NCI-H1436 (cell line): ENCODE results near the gene BCL3.
"Not testable (repeated sequence)": the region's sequence is repeated elsewhere in the genome, so short reads cannot be mapped to it uniquely, and the experiment has no call there.

Experiments used
- DNase-seq: peaks from one replicate; lab custom pipeline; 2025; lab: John Stamatoyannopoulos, UW

Gene BCL3, protein sequence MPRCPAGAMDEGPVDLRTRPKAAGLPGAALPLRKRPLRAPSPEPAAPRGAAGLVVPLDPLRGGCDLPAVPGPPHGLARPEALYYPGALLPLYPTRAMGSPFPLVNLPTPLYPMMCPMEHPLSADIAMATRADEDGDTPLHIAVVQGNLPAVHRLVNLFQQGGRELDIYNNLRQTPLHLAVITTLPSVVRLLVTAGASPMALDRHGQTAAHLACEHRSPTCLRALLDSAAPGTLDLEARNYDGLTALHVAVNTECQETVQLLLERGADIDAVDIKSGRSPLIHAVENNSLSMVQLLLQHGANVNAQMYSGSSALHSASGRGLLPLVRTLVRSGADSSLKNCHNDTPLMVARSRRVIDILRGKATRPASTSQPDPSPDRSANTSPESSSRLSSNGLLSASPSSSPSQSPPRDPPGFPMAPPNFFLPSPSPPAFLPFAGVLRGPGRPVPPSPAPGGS

DNA sequence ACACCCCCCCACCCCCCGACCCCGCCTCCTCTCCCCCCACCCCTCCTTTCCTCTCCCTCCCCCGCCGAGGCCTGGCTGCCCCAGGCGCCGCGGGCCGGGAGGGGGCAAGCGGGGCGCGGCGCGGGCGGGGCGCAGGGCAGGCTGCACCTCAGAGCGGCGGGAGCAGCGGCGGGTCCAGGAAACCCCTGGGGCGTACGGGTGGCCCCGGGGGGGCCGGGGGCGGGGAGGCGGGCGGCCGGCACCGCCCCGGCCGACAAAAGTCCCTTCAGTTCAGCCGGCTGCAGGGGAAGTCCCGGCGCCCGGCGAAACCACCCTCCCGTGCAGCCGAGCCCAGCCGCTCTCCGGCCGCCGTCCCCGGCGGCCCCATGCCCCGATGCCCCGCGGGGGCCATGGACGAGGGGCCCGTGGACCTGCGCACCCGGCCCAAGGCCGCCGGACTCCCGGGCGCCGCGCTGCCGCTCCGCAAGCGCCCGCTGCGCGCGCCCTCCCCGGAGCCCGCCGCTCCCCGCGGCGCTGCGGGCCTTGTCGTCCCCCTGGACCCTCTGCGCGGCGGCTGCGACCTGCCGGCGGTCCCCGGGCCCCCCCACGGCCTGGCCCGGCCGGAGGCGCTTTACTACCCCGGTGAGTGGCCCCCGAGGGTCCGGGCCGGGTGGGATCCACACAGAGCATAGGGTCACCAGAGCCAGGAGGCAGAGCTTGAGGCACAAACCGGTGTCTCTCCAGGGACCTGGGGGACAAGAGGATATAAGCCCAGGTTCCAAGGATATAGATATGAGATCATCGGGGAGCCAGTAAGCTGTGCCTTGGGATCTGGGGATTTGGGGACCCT, at the start of gene BCL3:
Gene BCL3, plus strand, starts transcription at position 283 of the 829 bp plus-strand sequence. Its CDS starts 83 bp downstream, at position 366.
- no peak for DNase-seq

DNA sequence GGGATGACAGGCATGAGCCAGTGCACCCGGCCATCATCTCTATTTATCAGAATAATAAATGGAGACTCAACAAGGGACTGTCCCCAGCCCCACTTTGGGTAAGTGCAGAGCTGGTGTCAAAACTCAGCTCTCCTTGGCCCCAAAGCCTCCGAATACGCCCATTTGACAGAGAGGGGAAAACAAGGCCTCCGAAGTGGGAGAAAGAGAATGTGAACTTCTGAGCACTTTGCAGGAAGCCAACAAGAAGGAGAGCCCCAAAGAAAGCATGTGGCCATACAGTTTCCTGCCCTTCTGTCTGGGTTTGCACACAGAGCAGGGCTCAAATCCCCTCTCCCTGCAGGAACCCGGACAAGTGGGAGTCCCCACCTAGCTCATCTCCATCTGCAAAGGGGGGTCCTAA, 48.0 kb upstream of the BCL3 start:
- no peak for DNase-seq

DNA sequence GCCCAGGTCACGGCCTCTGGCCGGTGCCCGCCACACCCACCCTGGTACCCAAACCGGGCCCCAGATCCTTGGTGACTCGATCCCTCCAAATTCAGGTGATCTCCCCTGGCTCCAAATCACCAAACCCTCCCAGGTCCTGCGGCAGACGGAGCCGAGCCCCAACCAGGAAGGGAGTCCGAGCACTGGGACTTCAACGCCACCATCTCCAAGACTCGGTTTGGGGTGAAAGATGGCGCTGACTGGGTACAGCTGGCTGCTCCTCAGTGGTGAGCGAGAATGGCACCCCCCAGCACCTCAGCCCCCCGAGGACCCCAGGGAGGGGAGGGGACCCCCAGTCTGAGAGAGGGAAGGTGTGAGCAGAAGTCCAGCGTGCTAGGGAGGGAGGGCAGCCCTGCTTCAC, 47.3 kb upstream of the BCL3 start:
- no peak for DNase-seq

DNA sequence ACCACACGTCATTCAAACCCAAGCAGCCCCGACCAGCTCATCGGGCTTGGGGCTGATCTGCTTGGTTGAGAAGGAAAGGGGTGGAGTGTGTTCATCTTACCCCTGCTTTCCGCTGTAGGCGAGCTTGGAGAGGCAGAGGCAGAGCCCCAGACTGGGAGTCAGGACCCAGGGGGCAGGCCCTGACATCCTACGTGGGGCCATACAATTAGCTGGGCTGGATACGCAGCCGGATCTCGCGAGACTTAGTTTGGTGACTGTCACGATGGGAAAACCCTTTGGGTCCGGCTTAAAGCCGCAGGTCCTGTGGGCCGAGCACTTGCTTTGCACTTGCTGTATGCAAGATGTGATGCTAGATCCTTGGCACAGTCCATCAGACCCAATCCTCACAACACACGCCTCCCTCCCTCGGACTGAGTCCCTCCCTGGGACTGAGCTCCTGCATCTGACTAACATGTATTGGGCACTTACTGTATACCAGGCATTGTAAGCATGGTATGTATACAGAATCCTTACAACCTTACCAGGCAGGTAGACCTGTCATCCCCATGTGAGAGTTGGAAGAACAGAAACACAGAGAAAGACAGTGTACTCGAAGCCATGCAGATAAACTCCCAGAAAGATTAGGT, 45.8 kb upstream of the BCL3 start:
- no peak for DNase-seq

DNA sequence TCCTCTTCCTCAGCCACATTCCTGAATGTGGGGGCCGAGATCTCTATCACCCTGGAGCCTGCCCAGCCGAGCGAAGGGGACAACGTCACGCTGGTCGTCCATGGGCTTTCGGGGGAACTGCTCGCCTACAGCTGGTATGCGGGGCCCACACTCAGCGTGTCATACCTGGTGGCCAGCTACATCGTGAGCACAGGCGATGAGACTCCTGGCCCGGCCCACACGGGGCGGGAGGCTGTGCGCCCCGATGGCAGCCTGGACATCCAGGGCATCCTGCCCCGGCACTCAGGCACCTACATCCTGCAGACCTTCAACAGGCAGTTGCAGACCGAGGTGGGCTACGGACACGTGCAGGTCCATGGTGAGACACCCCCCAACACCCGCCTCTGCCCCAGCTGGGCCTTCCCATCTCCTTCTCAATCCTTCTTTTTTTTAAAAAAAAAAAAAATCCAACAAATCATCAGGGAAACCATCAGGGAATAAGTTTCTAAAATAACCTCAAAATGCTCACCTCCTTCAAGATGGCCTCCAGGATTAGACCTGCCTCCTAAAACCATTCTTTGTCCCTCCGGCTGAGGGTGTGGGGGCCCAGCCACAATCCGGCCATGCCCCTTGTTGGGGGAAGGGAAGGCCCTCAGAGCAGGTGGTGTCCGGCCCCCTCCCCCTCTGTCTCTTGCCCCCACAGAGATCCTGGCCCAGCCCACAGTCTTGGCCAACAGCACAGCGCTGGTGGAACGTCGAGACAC, 45.0 kb upstream of the BCL3 start:
- no peak for DNase-seq

DNA sequence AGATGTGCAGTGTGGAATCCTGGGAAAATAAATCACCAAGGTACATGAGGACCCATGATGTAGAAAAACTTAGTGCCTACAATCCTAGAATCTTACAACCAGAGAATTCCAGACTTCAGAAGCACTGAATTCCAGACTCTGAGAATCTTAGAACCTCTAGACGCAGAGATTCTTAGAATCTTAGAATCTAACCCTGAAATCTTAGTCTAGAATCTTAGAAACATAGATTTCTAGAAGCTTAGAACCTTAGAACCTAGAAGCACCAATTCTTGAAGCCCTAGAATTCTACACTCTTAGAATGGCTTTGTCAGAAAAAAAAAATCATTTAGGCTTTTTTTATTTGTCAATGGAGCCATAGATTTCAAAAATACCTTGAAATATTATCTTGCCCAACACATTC, 43.5 kb upstream of the BCL3 start:
- DNase-seq, result no peak

DNA sequence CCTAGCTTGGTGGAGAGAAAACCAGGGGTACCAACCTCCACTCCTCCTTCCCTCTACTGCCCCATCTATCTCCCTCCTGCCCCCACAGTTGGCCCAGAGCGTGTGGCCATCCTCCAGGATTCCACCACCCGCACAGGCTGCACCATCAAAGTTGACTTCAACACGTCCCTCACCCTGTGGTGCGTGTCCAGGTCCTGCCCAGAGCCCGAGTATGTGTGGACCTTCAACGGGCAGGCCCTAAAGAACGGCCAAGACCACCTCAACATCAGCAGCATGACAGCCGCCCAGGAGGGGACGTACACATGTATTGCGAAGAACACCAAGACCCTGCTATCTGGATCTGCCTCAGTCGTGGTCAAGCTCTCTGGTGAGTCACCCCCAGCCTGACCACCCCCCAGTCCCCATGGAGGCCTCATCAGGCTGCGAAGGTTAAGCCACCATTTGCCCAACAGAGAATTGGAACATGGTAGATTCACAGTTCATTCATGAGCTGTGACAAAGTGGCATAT, 43.0 kb upstream of the BCL3 start:
- DNase-seq, result no peak

DNA sequence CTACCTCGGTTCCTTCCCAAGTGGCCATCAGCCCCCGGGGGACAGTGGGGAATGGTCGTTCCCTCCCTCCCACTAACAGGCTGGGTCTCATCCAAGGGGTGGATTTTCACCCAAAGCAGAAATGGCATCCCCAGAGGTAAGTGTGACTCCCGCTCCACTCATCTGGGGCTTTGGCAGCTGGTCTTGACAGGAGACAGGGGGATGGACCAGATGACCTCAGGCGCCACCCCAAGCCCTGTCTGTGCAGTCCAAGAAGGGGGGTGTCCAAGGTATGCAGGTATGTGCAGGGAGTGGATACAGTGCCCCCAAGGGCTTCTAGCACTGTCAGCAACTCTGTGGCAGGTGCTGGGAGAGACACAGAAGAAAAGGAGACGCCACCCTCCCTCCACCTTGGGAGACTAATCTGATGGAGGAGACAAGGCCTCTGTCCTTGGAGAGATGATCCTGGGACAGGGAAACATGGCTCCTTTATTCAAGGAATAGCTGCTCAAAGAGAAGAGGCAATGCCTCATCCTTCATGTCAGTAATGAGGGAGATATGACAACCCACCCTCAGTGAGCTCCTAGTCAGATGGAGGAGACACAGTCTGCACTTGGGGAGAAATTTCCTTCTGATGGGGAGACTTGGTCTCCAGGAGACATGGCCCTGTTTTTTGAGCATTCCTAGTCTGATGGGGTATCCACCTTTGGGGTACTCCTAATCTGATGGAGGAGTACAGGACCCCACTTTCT, 41.8 kb upstream of the BCL3 start:
- DNase-seq, result no peak

DNA sequence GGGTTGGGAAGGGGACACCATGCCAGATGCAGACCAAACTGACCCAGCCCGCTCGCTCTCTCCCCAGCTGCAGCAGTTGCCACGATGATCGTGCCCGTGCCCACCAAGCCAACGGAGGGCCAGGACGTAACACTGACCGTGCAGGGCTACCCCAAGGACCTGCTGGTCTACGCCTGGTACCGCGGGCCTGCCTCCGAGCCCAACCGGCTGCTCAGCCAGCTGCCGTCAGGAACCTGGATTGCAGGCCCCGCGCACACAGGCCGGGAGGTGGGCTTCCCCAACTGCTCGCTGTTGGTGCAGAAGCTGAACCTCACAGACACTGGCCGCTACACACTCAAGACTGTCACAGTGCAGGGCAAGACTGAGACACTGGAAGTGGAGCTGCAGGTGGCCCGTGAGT, 40.7 kb upstream of the BCL3 start:
- DNase-seq, result no peak

DNA sequence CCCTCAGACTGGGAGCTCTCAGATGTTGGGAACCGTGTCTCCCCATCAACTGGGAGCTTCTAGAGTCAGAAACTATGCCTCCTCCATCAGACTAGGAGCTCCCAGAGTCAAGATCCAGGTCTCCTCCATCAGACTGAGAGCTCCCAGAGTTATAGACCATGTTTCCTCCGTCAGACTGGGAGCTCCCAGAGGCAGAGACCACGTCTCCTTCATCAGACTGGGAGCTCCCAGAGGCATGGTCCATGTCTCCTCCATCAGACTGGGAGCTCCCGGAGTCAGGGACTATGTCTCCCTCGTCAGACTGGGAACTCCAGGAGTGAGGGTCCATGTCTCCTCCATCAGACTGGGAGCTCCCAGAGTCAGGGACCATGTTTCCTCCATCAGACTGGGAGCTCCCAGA, 39.6 kb upstream of the BCL3 start:
- DNase-seq, result no peak

DNA sequence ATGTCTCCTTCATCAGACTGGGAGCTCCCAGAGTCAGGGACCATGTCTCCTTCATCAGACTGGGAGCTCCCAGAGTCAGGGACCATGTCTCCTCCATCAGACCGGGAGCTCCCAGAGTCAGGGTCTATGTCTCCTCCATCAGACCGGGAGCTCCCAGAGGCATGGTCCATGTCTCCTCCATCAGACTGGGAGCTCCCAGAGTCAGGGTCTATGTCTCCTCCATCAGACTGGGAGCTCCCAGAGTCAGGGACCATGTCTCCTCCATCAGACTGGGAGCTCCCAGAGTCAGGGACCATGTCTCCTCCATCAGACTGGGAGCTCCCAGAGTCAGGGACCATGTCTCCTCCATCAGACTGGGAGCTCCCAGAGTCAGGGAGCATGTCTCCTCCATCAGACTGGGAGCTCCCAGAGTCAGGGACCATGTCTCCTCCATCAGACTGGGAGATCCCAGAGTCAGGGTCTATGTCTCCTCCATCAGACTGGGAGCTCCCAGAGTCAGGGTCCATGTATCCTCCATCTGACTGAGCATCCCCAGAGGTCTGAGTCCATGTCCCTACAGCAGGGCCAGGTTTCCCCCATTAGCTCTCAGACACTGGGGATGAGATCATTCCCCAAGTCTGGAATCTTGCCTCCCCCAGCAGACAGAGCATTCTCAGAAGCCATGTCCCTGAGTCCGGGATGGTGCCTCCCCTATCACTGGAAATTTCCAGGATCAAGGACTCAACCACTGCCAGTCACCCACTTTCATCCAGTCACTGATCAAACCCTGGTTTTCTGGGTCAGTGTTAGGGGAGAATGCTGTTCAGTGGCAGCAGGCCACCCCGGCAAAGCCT, 38.9 kb upstream of the BCL3 start:
- not testable (repeated sequence) for DNase-seq

DNA sequence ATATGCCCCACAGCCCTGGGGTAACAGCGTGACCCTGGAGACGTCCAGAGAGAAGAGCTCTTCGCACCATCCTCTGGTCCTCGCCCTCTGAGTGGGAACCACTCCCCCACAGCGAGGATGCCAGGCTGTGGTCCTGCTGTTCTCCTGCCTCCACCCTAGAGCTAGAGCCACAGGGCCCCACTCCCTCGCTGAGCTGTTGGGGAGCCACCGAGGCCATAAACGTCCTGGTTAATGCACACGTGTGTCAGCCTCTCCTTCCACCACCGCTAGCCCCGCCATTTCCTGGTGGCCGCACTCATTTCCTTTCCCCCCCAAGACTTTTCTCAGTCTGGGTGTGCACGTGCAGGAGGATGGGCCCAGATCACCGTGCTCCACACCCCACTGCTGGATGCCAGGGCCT, 38.0 kb upstream of the BCL3 start:
- no peak for DNase-seq

DNA sequence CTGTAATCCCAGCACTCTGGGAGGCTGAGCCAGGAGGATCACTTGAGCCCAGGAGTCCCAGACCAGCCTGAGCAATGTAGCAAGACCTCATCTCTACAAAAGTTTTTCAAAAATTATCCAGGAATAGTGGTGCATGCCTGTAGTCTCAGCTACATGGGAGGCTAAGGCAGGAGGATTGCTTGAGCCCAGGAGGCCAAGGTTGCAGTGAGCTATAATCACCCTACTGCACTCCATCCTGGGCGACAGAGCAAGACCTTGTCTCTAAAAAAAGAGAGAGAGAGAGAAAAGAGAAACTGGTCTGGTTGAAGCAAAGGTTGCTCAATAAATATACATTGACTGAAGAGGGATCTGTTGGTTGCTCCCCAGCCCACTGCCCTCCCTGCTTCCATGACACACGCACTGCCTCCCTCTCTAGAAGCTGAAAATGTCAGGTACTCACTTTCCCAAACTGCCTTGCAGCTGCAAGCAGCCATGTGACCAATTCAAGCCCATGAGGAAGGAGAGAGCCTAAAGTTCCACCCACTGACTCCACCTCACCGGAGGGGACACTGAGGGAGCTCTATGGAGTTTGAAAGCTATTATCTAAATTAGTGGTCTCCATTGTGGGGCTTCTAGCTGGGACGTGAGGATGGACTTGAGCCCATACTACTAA, 35.5 kb upstream of the BCL3 start:
- DNase-seq, result no peak

DNA sequence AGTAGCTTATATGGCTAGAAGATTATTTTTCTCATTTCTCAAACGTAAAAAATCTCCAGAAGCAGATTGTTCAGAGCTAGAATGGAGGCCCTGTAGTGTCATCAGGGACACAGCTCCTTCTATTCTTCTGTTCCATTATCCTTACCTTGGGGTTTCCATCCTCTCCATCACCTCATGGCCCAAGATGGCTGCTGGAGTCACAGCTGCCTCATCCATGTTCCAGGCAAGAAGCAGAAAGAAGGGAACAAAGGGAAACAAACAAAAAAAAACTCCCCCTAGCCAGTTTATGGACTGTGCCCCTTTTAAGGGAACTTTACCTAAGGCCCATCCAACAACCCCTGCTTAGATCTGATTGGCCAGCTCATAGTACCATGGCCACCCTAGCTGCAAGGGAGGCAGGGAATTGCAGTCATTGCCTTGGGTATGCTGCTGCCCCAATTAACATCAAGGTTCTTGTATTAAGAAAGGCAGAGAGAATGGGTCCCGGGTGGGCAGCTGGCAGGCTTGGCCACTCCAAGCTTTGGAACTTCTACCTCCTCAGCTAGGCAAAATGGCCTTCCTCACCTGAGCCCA, 33.8 kb upstream of the BCL3 start:
- no peak for DNase-seq

DNA sequence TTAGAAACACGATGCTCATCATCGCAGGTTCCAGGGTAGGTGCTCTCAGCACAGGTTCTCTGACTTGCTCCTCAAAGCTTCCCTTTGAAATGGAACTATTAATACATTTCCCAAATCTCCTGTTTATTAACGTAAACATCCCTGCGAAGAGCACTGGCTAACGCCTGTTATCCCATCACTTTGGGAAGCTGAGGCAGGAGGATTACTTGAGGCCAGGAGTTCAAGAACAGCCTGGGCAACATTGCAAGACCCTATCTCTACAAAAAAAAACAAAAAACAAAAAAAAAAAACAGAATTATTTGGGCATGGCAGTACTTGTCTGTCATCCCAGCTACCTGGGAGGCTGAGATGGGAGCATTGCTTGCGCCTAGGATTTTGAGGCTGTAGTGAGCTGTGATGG, 30.9 kb upstream of the BCL3 start:
- no peak for DNase-seq

DNA sequence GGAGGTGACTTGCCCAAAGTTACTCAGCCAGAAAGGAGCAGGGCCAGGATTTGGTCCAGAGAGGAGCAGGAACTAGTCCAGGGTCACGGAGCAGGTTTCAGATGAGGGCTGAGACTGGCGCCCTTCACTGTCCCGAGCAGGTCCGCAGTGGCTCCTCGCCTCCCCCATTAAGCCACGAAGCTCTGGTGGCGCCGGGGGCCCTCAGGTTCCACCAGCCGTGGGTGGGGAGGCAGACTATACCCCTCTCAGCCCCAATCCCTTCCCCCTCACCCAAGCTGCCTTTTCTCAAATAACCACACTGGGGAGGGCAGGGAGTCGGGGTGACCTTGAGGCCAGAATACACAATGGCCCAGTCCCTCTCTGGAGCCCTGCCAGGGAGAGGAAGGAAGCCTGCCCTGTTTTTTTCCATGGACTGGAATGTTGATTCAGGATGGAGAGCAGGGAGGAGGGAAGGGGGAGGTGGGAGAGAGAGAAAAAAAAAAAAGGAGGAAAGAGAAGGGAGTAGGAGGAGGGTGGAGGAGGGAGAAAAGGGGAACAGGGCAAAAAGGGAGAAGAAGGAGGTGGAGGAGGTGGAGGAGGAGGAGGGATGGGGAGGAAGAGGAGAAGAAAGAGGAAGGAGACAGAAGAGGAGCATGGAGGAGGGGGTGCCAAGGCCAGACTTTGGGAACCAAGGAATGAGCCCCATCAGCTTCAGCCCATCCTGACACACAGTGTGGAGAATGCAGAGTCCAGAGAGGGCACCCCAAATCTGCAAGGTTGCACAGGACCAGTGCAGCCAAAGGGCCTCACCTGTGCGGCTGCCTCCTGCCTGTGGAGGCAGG, 29.9 kb upstream of the BCL3 start:
- DNase-seq, result no peak

DNA sequence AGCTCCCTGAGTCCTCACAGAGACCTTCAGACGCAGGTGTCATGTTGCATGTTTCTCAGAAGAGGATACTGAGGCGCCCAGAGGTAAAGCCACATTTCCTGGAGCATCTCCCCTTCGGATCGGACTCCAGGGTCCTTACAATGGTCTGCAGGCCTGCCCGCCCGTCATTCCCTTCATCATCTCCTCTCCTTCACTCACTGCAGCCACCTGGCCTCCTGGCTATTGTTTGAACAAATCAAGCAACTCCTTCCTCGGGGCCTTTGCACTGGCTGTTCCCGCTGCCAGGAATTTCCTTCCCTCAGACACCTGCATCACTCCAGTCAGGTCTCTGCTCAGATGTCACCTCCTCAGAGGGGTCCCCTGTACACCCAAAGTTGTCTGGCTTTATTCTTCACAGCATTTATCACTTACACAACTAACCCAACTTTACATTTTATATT, 29.2 kb upstream of the BCL3 start:
- no peak for DNase-seq

DNA sequence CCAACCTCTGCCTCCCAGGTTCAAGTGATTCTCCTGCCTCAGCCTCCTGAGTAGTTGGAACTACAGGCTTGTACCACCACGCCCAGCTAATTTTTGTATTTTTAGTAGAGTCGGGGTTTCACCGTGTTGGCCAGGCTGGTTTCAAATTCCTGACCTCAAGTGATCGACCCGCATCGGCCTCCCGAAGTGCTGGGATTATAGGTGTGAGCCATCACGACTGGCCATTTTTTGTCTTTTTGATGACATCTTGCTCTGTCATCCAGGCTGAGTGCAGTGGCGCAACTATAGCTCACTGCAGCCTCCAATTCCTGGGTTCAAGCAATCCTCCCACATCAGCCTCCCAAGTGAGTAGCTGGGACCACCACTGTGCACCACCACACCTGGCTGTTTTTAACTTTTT, 28.1 kb upstream of the BCL3 start:
- not testable (repeated sequence) for DNase-seq
